WI38 (cell line): ENCODE data around the gene PPP5C.

Experiments used
- H3K4me3 ChIP-seq: 2 replicates; pipeline ENCODE4 v1.5.1; 2011; ENCODE audit warnings: low read depth, mild to moderate bottlenecking, control low read depth, low read length
- CTCF ChIP-seq: IDR thresholded peaks from 2 replicates; pipeline ENCODE4 v1.5.1; 2012; ENCODE audit warnings: low read depth, mild to moderate bottlenecking, control low read depth, low read length

Gene PPP5C

GRCh38 chr19:46346821-46347571 is at the start of gene PPP5C:
PPP5C (plus strand) TSS chr19:46347087; CDS start chr19:46347097, 10 bp downstream.
- peak within 1 kb of the TSS; percentile 98 for H3K4me3 ChIP-seq
- peak; percentile 96 for TF ChIP-seq CTCF

- H3K4me3 ChIP-seq: no peak overlapping the region
- TF ChIP-seq CTCF: no peak
These were observed 49.0 kb upstream of the PPP5C start for GRCh38 chr19:46297700-46298478.

- TF ChIP-seq CTCF: no peak
- no peak overlapping the region for H3K4me3 ChIP-seq
These were observed 48.3 kb upstream of the PPP5C start for GRCh38 chr19:46298479-46299003.

- TF ChIP-seq CTCF: no peak
- H3K4me3 ChIP-seq: no peak overlapping the region
These were observed 47.8 kb upstream of the PPP5C start for GRCh38 chr19:46299004-46299509.

GRCh38 chr19:46299695-46300094 is 47.2 kb upstream of the PPP5C start:
- TF ChIP-seq CTCF: no peak
- no peak overlapping the region for H3K4me3 ChIP-seq

GRCh38 chr19:46303322-46303690 is 43.6 kb upstream of the PPP5C start:
- TF ChIP-seq CTCF: no peak
- no peak overlapping the region for H3K4me3 ChIP-seq
